K562 (cell line): Measurements from ENCODE around the gene ENOX2.

ENCODE experiments used
- EZH2 ChIP-seq: IDR thresholded peaks from 2 replicates; pipeline ENCODE4 v1.6.1; 2012; ENCODE audit warnings: low read depth, mild to moderate bottlenecking, inconsistent platforms, low read length, borderline replicate concordance
- ILF3 ChIP-seq: fragments of 450-650 bp; IDR thresholded peaks from 2 replicates; pipeline ENCODE4 v1.6.1; 2018; ENCODE audit warnings: antibody characterized with exemption, mild to moderate bottlenecking, moderate library complexity, borderline replicate concordance
- JUNB ChIP-seq: fragments of 450-650 bp; formaldehyde crosslinking; conservative IDR thresholded peaks from 2 replicates; pipeline ENCODE4 v1.4.0; 2020; ENCODE audit warnings: mild to moderate bottlenecking
- MAFF ChIP-seq: IDR thresholded peaks from 2 replicates; pipeline ENCODE4 v1.6.1; 2012; ENCODE audit warnings: low read length, improper control_type of control experiment
- POLR2A ChIP-seq: fragments of 450-650 bp; conservative IDR thresholded peaks from 2 replicates; pipeline ENCODE4 v1.6.1; 2016
- POU5F1 ChIP-seq: fragments of 150-350 bp; IDR thresholded peaks from 2 replicates; pipeline ENCODE4 v1.6.1; 2014; ENCODE audit warnings: borderline replicate concordance, low read length, low read depth, mild to moderate bottlenecking; ENCODE audit not compliant: partially characterized antibody
- SMARCA4 ChIP-seq: fragments of 450-650 bp; IDR thresholded peaks from 2 replicates; pipeline ENCODE4 v1.6.1; 2016
- TF ChIP-seq, protein P1 (sequence below): fragments of 150-350 bp; conservative IDR thresholded peaks from 2 replicates; pipeline ENCODE4 v1.6.1; 2014; ENCODE audit warnings: low read length
- TF ChIP-seq, protein P2 (sequence below): sonication (generic); formaldehyde crosslinking; IDR thresholded peaks from 2 replicates; pipeline ENCODE4 v1.8.0; 2023; ENCODE audit warnings: mild to moderate bottlenecking, missing genetic modification reagents
- TF ChIP-seq, protein P3 (sequence below), 2 experiments: IDR thresholded peaks; 2 replicates each; pipeline ENCODE4 v1.6.1; 2012; ENCODE audit warnings: improper control_type of control experiment in 2 of 2, low read depth in 2 of 2, low read length in 2 of 2, borderline replicate concordance in 1 of 2
- TF ChIP-seq, protein P4 (sequence below): fragments of 150-350 bp; IDR thresholded peaks from 2 replicates; pipeline ENCODE4 v1.6.1; 2014; ENCODE audit warnings: low read depth, mild to moderate bottlenecking, low read length, borderline replicate concordance

DNA sequence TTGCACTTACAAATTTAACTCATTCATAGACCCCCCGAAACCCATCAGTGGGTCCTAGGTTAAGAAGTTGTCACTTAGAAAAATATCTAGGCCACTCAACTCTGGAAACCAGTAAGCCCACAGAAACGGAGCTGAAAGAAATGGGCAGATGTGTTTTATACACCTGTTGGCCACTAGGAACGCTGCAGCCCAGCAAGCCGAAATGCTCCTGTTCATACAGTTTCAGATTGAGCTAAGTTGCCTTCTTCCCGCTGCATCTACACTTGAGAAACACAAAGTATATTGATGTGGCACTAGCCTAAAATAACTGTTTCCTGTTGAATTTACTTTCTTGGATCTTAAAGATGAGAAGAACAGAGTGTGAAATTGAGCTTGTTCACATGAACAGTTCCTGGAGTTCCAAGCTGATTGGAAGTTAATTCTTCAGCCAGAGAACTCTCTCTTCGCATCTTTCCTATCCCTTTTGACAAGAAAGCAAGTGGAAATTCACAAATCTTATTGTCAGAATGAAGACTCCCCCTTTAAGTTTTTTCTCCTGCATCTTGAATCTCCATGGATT lies 327.1 kb downstream of the ENOX2 start:
- TF ChIP-seq MAFF (no peak), SMARCA4 (no peak), JUNB (no peak), POLR2A (no peak), ILF3 (no peak), EZH2 (no peak), POU5F1 (no peak)
- TF ChIP-seq, protein P1, sequence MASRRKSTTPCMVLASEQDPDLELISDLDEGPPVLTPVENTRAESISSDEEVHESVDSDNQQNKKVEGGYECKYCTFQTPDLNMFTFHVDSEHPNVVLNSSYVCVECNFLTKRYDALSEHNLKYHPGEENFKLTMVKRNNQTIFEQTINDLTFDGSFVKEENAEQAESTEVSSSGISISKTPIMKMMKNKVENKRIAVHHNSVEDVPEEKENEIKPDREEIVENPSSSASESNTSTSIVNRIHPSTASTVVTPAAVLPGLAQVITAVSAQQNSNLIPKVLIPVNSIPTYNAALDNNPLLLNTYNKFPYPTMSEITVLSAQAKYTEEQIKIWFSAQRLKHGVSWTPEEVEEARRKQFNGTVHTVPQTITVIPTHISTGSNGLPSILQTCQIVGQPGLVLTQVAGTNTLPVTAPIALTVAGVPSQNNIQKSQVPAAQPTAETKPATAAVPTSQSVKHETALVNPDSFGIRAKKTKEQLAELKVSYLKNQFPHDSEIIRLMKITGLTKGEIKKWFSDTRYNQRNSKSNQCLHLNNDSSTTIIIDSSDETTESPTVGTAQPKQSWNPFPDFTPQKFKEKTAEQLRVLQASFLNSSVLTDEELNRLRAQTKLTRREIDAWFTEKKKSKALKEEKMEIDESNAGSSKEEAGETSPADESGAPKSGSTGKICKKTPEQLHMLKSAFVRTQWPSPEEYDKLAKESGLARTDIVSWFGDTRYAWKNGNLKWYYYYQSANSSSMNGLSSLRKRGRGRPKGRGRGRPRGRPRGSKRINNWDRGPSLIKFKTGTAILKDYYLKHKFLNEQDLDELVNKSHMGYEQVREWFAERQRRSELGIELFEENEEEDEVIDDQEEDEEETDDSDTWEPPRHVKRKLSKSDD = no peak
- TF ChIP-seq, protein P2, sequence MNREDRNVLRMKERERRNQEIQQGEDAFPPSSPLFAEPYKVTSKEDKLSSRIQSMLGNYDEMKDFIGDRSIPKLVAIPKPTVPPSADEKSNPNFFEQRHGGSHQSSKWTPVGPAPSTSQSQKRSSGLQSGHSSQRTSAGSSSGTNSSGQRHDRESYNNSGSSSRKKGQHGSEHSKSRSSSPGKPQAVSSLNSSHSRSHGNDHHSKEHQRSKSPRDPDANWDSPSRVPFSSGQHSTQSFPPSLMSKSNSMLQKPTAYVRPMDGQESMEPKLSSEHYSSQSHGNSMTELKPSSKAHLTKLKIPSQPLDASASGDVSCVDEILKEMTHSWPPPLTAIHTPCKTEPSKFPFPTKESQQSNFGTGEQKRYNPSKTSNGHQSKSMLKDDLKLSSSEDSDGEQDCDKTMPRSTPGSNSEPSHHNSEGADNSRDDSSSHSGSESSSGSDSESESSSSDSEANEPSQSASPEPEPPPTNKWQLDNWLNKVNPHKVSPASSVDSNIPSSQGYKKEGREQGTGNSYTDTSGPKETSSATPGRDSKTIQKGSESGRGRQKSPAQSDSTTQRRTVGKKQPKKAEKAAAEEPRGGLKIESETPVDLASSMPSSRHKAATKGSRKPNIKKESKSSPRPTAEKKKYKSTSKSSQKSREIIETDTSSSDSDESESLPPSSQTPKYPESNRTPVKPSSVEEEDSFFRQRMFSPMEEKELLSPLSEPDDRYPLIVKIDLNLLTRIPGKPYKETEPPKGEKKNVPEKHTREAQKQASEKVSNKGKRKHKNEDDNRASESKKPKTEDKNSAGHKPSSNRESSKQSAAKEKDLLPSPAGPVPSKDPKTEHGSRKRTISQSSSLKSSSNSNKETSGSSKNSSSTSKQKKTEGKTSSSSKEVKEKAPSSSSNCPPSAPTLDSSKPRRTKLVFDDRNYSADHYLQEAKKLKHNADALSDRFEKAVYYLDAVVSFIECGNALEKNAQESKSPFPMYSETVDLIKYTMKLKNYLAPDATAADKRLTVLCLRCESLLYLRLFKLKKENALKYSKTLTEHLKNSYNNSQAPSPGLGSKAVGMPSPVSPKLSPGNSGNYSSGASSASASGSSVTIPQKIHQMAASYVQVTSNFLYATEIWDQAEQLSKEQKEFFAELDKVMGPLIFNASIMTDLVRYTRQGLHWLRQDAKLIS (CRISPR knock-in tag) = no peak
- TF ChIP-seq, protein P3, sequence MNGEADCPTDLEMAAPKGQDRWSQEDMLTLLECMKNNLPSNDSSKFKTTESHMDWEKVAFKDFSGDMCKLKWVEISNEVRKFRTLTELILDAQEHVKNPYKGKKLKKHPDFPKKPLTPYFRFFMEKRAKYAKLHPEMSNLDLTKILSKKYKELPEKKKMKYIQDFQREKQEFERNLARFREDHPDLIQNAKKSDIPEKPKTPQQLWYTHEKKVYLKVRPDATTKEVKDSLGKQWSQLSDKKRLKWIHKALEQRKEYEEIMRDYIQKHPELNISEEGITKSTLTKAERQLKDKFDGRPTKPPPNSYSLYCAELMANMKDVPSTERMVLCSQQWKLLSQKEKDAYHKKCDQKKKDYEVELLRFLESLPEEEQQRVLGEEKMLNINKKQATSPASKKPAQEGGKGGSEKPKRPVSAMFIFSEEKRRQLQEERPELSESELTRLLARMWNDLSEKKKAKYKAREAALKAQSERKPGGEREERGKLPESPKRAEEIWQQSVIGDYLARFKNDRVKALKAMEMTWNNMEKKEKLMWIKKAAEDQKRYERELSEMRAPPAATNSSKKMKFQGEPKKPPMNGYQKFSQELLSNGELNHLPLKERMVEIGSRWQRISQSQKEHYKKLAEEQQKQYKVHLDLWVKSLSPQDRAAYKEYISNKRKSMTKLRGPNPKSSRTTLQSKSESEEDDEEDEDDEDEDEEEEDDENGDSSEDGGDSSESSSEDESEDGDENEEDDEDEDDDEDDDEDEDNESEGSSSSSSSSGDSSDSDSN (IDR thresholded peaks at IDR 0.05; ENCODE audit: borderline replicate concordance in 1 of 2, low read depth in 2 of 2, low read length in 2 of 2) = no peak
- TF ChIP-seq, protein P4, sequence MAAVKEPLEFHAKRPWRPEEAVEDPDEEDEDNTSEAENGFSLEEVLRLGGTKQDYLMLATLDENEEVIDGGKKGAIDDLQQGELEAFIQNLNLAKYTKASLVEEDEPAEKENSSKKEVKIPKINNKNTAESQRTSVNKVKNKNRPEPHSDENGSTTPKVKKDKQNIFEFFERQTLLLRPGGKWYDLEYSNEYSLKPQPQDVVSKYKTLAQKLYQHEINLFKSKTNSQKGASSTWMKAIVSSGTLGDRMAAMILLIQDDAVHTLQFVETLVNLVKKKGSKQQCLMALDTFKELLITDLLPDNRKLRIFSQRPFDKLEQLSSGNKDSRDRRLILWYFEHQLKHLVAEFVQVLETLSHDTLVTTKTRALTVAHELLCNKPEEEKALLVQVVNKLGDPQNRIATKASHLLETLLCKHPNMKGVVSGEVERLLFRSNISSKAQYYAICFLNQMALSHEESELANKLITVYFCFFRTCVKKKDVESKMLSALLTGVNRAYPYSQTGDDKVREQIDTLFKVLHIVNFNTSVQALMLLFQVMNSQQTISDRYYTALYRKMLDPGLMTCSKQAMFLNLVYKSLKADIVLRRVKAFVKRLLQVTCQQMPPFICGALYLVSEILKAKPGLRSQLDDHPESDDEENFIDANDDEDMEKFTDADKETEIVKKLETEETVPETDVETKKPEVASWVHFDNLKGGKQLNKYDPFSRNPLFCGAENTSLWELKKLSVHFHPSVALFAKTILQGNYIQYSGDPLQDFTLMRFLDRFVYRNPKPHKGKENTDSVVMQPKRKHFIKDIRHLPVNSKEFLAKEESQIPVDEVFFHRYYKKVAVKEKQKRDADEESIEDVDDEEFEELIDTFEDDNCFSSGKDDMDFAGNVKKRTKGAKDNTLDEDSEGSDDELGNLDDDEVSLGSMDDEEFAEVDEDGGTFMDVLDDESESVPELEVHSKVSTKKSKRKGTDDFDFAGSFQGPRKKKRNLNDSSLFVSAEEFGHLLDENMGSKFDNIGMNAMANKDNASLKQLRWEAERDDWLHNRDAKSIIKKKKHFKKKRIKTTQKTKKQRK = no peak
